DOHH2 (cell line): ENCODE measurements around the gene DMAC1.

Experiments
- EZH2phosphoT487 ChIP-seq: fragments of 200-600 bp; sonication (generic); IDR thresholded peaks from 2 replicates; pipeline ENCODE4 v1.6.1; 2017; ENCODE audit warnings: borderline replicate concordance, mild to moderate bottlenecking, antibody characterized with exemption, low read length, moderate library complexity, mixed read lengths
- TF ChIP-seq, protein P1 (sequence below): fragments of 200-600 bp; sonication (generic); IDR thresholded peaks from one replicate; pipeline ENCODE4 v1.5.1; 2014; ENCODE audit warnings: antibody characterized with exemption, mild to moderate bottlenecking, low read depth, low read length; ENCODE audit not compliant: poor library complexity, severe bottlenecking

DNA sequence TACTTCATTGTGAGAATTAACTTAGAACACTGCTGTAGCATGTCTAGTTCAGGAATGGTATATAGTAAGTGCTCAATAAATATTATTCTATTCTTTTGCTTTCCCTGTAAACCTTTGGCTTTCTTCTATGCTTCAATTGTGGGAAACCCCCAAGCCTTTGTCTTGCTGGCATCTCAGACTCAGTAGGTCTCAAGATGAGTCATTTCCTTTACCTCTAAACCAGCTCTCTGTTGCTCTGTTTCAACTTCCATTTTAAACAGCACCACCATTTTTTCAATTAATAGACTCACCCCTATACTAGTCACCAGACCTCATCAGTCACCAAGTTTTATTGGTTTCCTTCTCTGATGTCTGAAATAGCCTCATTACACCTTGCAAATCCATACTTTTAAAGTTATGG, 43.5 kb downstream of the DMAC1 start:
- TF ChIP-seq, protein P1, sequence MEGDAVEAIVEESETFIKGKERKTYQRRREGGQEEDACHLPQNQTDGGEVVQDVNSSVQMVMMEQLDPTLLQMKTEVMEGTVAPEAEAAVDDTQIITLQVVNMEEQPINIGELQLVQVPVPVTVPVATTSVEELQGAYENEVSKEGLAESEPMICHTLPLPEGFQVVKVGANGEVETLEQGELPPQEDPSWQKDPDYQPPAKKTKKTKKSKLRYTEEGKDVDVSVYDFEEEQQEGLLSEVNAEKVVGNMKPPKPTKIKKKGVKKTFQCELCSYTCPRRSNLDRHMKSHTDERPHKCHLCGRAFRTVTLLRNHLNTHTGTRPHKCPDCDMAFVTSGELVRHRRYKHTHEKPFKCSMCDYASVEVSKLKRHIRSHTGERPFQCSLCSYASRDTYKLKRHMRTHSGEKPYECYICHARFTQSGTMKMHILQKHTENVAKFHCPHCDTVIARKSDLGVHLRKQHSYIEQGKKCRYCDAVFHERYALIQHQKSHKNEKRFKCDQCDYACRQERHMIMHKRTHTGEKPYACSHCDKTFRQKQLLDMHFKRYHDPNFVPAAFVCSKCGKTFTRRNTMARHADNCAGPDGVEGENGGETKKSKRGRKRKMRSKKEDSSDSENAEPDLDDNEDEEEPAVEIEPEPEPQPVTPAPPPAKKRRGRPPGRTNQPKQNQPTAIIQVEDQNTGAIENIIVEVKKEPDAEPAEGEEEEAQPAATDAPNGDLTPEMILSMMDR: no peak
- no peak for TF ChIP-seq EZH2phosphoT487
